CD4-positive, alpha-beta T cell treated with Interleukin-6 at 100 ng/mL for 8 hours (primary cell): ENCODE measurements around the gene SERINC1.
"Not testable (repeated sequence)": the region's sequence is repeated elsewhere in the genome, so short reads cannot be mapped to it uniquely, and the experiment has no call there.

Source experiments
- DNase-seq: peaks from one replicate; pipeline ENCODE4 v3.0.0-alpha.2; 2020; ENCODE audit warnings: mixed read lengths, low spot score

Gene SERINC1

DNA sequence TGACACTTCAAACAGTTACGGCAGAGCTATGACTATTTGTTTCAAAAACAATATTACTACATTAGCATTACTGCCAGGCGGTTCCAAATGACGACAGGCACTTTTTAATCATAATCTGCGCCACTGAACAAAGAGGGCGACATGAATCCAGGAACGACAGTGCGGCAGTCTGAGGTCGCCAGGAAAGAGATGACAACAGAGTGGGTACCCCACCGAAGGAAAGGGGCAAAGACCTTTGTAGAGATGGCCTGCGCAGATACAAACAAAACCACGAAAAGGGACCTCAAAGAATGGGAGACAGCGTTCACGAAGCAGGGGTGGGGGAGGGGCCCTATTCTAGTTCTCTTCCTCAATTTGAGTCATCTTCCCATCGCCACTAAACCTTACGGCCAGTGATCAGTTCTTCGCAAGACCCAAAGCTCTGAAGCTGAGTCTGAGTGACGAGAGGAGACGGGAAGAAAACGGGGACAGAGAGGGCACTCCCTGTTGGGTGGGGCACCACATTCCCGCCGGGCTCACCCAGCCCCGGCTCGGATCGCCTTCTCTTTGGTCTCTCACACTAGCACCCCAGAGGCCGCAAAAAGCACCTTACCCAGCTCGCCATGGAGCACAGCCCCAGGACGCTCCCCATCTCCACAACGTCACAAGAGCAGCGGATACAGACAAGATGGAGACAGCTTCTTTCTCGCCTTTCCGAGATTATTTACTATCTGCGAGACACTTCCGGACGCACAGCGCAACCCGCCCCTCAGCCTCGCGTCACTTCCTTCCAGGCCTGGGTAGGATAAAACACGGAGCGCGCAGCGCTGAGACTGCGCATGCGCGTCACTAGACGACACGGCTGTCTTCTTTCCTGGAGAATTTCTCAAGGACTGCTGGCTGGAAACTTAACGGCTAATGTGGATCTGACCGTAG, at the start of gene SERINC1:
SERINC1 (minus strand) TSS at position 701 of the 915 bp plus-strand sequence; CDS start at position 631, 70 bp downstream.
- peak; percentile 94 for DNase-seq

DNA sequence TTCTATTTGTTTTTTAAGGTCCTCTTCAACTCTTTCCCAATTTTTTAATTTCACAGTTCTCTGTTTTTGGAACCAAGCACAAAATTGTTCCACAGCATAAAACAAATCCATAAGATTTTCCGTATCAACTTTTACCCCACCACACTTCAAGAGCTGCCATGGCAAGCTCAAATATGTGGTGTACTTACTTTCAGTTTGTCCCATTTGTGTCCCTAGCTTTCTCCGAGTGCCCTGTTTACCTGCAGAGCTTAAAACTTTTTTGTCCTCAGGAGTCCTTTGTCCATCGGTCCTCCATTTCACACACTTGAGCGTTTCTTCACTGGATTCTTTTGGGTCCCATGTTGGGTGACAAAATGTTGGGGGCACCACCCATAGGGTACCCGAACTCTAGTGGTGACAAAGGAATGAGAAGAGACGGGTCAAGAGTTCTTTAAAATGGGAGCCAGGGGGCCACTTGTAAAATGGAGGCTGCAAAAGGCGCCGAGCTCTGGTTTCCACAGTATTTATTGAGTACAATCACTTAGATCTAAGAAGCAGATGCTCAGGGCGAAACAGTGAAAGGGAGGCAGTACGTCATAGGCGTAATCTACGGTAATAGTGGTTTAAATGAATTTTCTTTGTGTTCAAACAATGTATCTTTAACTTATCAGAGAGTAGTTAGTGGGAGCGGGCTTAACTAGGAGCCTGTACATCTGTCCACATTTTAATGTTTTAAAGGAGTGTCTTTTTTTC, 39.8 kb upstream of the SERINC1 start:
- DNase-seq: no peak

- DNase-seq: not testable (repeated sequence)
Measured at GRCh38 chr6:122505170-122505569, 33.6 kb upstream of the SERINC1 start.

GRCh38 chr6:122501475-122501874, 29.9 kb upstream of the SERINC1 start:
- no peak for DNase-seq

GRCh38 chr6:122495612-122496011, 24.0 kb upstream of the SERINC1 start:
- no peak for DNase-seq

DNA sequence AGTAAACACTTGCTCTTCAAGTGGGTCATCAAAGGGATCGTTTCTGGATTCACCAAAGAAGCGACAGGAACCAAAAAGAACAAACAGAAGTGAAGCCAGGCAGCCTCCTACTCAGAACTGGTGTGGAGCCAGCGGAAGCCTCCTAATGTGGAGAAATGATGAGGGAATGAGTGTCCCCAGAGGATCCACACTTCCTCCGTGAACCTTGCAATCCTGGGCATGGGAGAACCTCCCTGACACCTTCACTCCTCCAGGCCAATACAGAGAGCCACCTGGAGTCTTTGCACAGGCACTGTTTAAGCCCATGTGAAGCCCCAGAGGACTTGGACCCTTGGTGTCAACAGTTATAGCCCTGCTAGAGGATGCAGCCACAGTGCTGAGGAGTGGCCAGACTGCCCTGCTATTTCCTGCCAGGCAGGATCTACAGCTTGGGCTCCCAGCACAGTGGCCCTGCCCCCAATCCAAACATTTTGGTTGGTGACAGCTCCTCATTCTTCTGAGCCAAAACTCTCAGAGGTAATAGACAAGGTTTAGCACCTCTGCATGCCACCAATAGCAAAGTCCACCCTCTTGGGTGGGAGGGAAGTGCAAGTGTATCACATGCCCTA, 23.2 kb upstream of the SERINC1 start:
- DNase-seq: no peak

DNA sequence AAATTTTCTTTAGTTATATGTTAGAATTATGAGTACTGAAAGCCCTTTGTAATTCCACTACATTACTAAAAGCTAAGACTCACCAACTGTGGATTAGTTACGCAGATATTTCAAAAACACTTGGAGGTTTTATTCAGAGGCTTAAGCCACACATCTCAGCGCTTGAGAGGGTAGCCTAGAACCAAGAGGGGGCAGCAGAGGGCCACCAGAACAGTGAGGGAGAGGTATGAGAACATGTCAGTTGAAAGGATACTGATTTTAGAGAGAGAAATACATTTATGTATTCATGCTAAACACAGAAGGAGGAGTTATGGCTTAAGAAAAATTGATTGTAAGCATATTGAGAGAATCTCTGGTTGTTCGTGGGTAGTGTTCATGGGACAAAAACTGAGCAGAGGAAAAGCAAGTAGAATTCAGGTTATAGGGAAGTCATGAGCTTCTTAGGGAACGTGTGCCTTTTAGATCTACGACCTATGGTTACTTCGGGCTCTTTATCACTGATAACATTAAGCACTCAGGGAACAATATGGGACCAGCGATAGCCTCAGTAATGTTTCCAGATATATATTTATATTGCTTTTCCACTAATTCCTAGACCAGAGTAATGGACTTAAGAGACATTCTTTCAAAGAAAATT, 20.4 kb upstream of the SERINC1 start:
- peak; percentile 62 for DNase-seq

- DNase-seq: no peak
Measured at GRCh38 chr6:122490607-122491006, 19.0 kb upstream of the SERINC1 start.

GRCh38 chr6:122484760-122485159, 13.2 kb upstream of the SERINC1 start:
- no peak for DNase-seq

- DNase-seq: no peak
Measured at GRCh38 chr6:122482750-122483080, 11.1 kb upstream of the SERINC1 start.

- peak; percentile 11 for DNase-seq
Measured at GRCh38 chr6:122476131-122476530, 4.5 kb upstream of the SERINC1 start.

DNA sequence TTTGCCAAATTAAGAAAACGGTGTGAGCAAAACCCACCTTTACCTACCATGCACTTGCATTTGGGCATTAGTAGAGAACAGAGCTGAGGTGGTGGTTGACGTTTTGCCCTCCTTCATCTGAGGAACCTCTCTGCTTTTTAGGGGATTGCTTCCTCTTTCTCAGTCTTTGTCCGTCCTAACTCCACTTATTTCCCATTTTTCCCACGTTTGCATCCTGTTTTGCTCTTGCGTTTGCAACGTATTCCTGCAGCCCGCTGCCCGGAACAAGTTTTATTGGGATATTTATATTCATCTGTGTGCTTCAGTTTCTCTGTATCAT, 374 bp upstream of the SERINC1 start:
- no peak for DNase-seq

- no peak for DNase-seq
Measured at GRCh38 chr6:122461885-122462284, 9.7 kb downstream of the SERINC1 start.

GRCh38 chr6:122459865-122460416, 11.7 kb downstream of the SERINC1 start:
- DNase-seq: not testable (repeated sequence)

DNA sequence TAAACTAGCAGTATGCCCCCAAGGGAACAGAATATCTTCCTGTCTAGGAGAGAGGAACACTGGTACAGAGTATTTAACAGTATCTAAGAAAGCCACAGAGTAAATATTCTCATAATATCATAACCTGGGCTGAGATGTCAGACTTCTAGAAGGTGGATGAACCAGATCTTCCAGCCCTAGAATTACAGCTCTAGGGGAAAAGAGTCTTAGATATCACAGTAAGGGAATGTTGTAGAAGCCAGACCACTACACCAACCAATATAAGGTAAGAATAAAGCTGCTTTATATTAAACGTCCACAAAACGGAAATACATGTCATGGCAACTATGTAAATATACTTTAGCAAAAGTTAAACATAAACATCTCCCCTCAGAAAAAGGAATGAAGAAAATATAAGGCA, 12.4 kb downstream of the SERINC1 start:
- DNase-seq: no peak

GRCh38 chr6:122458087-122458486, 13.5 kb downstream of the SERINC1 start:
- DNase-seq: no peak

DNA sequence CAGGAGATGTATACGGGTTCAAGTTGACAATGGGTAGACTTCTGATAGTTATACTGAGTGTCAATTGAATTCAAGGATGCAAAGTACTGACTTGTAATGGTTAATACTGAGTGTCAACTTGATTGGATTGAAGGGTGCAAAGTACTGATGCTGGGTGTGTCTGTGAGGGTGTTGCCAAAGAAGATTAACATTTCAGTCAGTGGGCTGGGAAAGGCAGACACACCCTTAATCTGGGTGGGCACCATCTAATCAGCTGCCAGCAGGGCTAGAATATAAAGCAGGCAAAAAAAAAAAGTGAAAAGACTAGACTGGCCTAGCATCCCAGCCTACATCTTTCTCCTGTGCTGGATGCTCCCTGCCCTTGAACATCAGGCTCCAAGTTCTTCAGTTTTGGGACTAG, 16.5 kb downstream of the SERINC1 start:
- DNase-seq: not testable (repeated sequence)

- DNase-seq: no peak
Measured at GRCh38 chr6:122454673-122455072, 16.9 kb downstream of the SERINC1 start.

DNA sequence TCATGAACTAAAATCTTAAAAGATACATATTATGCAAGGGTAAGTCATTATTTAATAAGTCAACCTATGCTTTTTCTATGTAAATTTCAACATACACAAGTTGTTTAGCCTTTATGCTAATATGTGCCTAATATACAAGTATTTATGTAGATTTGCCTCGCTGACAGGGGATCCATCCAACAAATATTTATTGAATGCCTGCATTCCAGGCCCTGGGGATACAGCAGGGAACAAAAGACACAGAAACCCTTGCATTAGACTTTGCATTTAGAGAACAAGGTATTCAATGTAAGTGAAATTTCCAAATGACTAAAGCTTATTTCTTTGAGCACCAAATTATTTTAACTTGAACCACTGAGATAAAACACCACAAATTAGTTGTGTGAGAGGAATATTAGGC, 19.1 kb downstream of the SERINC1 start:
- DNase-seq: no peak

GRCh38 chr6:122449069-122449468, 22.5 kb downstream of the SERINC1 start:
- no peak for DNase-seq

DNA sequence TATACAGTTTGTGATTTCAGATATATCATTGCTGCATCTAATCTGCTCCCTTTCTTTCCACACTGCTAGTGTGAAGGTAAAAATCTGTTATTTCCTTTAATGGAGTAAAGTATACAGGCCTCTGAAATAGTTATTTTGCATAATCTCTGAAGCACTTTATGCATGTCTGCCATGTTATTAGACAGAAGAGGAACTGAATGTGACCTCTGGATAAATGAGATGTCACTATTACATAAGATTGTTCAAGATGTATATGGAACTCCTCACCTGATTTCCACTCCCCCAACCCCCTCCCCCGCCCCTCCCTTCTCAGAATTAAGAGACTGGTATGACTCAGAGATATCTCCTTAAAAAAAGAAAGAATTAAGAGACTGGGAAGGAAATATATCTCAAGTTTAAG, 26.3 kb downstream of the SERINC1 start:
- no peak for DNase-seq

DNA sequence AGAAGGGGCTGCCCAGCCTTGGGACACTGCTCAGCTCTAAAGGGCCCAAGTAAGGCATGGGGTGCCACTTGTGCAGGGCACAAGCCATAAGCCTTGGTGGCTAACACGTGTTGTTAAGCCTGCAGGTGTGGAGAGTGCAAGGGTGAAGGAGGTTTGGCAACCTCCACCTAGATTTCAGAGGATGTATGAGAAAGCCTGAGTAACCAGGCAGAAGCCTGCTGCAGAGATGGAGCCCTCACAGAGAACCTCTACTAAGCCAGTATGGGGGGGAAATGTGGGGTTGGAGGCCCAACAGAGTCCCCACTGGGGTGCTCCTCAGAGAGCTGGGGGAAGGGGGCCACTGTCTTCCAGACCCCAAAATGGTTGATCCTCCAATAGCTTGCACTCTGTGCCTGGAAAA, 32.6 kb downstream of the SERINC1 start:
- no peak for DNase-seq
